Sigmoid colon (tissue), 7 donors: ENCODE measurements around the gene INF2. TPM values are rescaled to one million over a fixed set of nuclear protein-coding genes. Genes with fewer than 3 reads are reported as not detected.

ENCODE experiments used
- DNase-seq: peaks from one replicate; pipeline ENCODE4 v3.0.0-alpha.2; 2019
- H3K27ac ChIP-seq, 4 donors: fragments of 200-600 bp; sonication (generic); one replicate each; pipeline ENCODE4 v1.5.1; 2016 to 2019; ENCODE audit warnings: mild to moderate bottlenecking in 1 of 4
- H3K27me3 ChIP-seq, 3 donors: fragments of 200-600 bp; sonication (generic); one replicate each; pipeline ENCODE4 v1.5.1; 2019; ENCODE audit warnings: mild to moderate bottlenecking in 1 of 3
- H3K36me3 ChIP-seq, 4 donors: fragments of 200-600 bp; sonication (generic); one replicate each; pipeline ENCODE4 v1.5.1; 2016 to 2019
- H3K4me1 ChIP-seq, 4 donors: fragments of 200-600 bp; sonication (generic); one replicate each; pipeline ENCODE4 v1.5.1; 2017 to 2019
- H3K4me3 ChIP-seq, 4 donors: fragments of 200-600 bp; sonication (generic); one replicate each; pipeline ENCODE4 v1.5.1; 2017 to 2019; ENCODE audit warnings: mild to moderate bottlenecking in 2 of 4, moderate library complexity in 1 of 4
- H3K9me3 ChIP-seq, 4 donors: fragments of 200-600 bp in 3 of 4; sonication (generic) in 3 of 4; one replicate each; pipeline versions ENCODE4 v1.5.1 to v1.6.1; 2013 to 2019
- CTCF ChIP-seq, 4 experiments: fragments of 450-650 bp in 3 of 4; fragments of 200-600 bp in 1 of 4; IDR thresholded peaks; one replicate each; pipeline ENCODE4 v1.5.1; 2016 to 2019; ENCODE audit warnings: antibody characterized with exemption in 4 of 4, mild to moderate bottlenecking in 3 of 4, moderate library complexity in 2 of 4
- EP300 ChIP-seq, 4 donors: sonication (generic); formaldehyde crosslinking; IDR thresholded peaks; one replicate each; pipeline ENCODE4 v1.6.1; 2017; ENCODE audit warnings: antibody characterized with exemption in 4 of 4
- POLR2A ChIP-seq, 2 donors: fragments of 450-650 bp; IDR thresholded peaks; one replicate each; pipeline ENCODE4 v1.6.1; 2016; ENCODE audit warnings: antibody characterized with exemption in 2 of 2, mild to moderate bottlenecking in 2 of 2, moderate library complexity in 2 of 2
- POLR2AphosphoS5 ChIP-seq, 4 donors: sonication (generic); formaldehyde crosslinking; IDR thresholded peaks; one replicate each; pipeline ENCODE4 v1.6.1; 2017; ENCODE audit warnings: antibody characterized with exemption in 4 of 4
- WGBS, 2 donors: extraction: QIAGEN DNeasy Blood & Tissue Kit; methylation state at CpG; one replicate each; pipeline ENCODE4 v1.1.7; 2013; 5-methylcytosine and 5-hydroxymethylcytosine counted together
- intact Hi-C: fragments of 100-400 bp; cut with DNase I; formaldehyde crosslinking; loops from one replicate; pipeline ENCODE4 v1.15.1; 2023
- polyA plus RNA-seq, 3 donors: library from polyadenylated mRNA; stranded (reverse); fragments of 200-250 nt; gene quantifications; one replicate each; pipeline ENCODE4 v1.2.3, GENCODE V29; 2013
- total RNA-seq, 4 donors: library from RNA; depleted of rRNA; stranded (reverse); fragments of >200 nt; gene quantifications; one replicate each; pipeline ENCODE4 v1.1.0, GENCODE V29; 2016
- donor health status: healthy with polysubstance abuse.
- donor health status: Bipolar disorder and iron deficiency.
- donor health status: healthy.

INF2 gene
- total and polyA plus RNA-seq, 7 donors, result 26.3 to 169 (median 67.0) TPM

- H3K9me3 ChIP-seq, result no peaks in the 10 kb centered on the region
- WGBS, 2 donors, result 94% methylated on average over 9 of the region's 9 CpGs
- peak overlapping the region in 1 of 4 donors; percentile 85 for H3K27ac ChIP-seq
- DNase-seq, result no peak
- peaks cover 0 to 20% (median 12%) of the 10 kb centered on the region in 4 donors for H3K4me1 ChIP-seq
- TF ChIP-seq EP300 (IDR thresholded peaks at IDR 0.05) (no peak), CTCF (IDR thresholded peaks at IDR 0.05) (no peak), POLR2A (IDR thresholded peaks at IDR 0.05) (no peak), POLR2AphosphoS5 (IDR thresholded peaks at IDR 0.05) (no peak)
- intact Hi-C loops, result no loop called here
- H3K4me3 ChIP-seq, result no peak overlapping the region
- no peaks in the 10 kb centered on the region for H3K36me3 ChIP-seq
- no peaks in the 10 kb centered on the region for H3K27me3 ChIP-seq
These were observed 45.2 kb downstream of the INF2 start for GRCh38 chr14:104734601-104734990.

- Histone ChIP-seq H3K4me3 (no peak overlapping the region), H3K27me3 (no peaks in the 10 kb centered on the region), H3K4me1 (peaks cover 0 to 20% (median 12%) of the 10 kb centered on the region in 4 donors), H3K27ac (peak overlapping the region; percentile 69 to 85 (median 74)), H3K36me3 (no peaks in the 10 kb centered on the region), H3K9me3 (no peaks in the 10 kb centered on the region)
- no peak for DNase-seq
- intact Hi-C loops, result no loop called here
- WGBS, 2 donors, result 90 to 92% methylated on average over 31 of the region's 31 CpGs
- TF ChIP-seq POLR2A (IDR thresholded peaks at IDR 0.05) (no peak), CTCF (IDR thresholded peaks at IDR 0.05) (no peak), POLR2AphosphoS5 (IDR thresholded peaks at IDR 0.05) (no peak), EP300 (IDR thresholded peaks at IDR 0.05) (no peak)
These were observed 45.8 kb downstream of the INF2 start for GRCh38 chr14:104734991-104735779.

GRCh38 chr14:104735830-104736642 lies 46.6 kb downstream of the INF2 start:
- peak overlapping the region; percentile 69 to 85 (median 74) for H3K27ac ChIP-seq
- H3K4me1 ChIP-seq, result peaks cover 0 to 20% (median 12%) of the 10 kb centered on the region in 4 donors
- H3K27me3 ChIP-seq, result no peaks in the 10 kb centered on the region
- no peaks in the 10 kb centered on the region for H3K9me3 ChIP-seq
- peak; percentile 92 for DNase-seq
- no peaks in the 10 kb centered on the region for H3K36me3 ChIP-seq
- TF ChIP-seq POLR2AphosphoS5 (IDR thresholded peaks at IDR 0.05) (peak; percentile 62 to 74 (median 70)), POLR2A (IDR thresholded peaks at IDR 0.05) (no peak), EP300 (IDR thresholded peaks at IDR 0.05) (peak in 2 of 4 donors; percentile 34 to 57)
- 62 to 82% methylated on average over 26 of the region's 26 CpGs for WGBS, 2 donors
- no peak overlapping the region for H3K4me3 ChIP-seq
- intact Hi-C loops, result no loop called here

GRCh38 chr14:104738375-104739019 lies 49.1 kb downstream of the INF2 start:
- H3K9me3 ChIP-seq, result no peaks in the 10 kb centered on the region
- TF ChIP-seq EP300 (IDR thresholded peaks at IDR 0.05), result no peak
- TF ChIP-seq POLR2A (IDR thresholded peaks at IDR 0.05), result no peak
- TF ChIP-seq CTCF (IDR thresholded peaks at IDR 0.05), result no peak
- no peak for TF ChIP-seq POLR2AphosphoS5 (IDR thresholded peaks at IDR 0.05)
- peaks cover 0 to 20% (median 12%) of the 10 kb centered on the region in 4 donors for H3K4me1 ChIP-seq
- 94 to 95% methylated on average over 18 of the region's 18 CpGs for WGBS, 2 donors
- no peaks in the 10 kb centered on the region for H3K27me3 ChIP-seq
- H3K27ac ChIP-seq, result no peak overlapping the region
- intact Hi-C loops, result no loop called here
- DNase-seq, result no peak
- H3K36me3 ChIP-seq, result no peaks in the 10 kb centered on the region
- H3K4me3 ChIP-seq, result no peak overlapping the region
